Neural progenitor cell (in vitro differentiated cells): ENCODE data around the gene BOLA1. TPM values are rescaled to one million over a fixed set of nuclear protein-coding genes. Genes with fewer than 3 reads are reported as not detected.
A peak's percentile ranks its signal among the peaks of the same experiment; 100 is the strongest.

ENCODE experiments used
- DNase-seq: peaks from one replicate; pipeline ENCODE4 v3.0.0-alpha.2; 2016; ENCODE audit warnings: low spot score
- H2AFZ ChIP-seq: fragments of 200-600 bp; sonication (generic); replicated peaks from 2 replicates; pipeline ENCODE4 v1.6.1; 2016; ENCODE audit warnings: antibody characterized with exemption
- H3F3A ChIP-seq: fragments of 200-600 bp; sonication (generic); 2 replicates; pipeline ENCODE4 v1.6.1; 2016; ENCODE audit warnings: antibody characterized with exemption, low read depth
- H3K27ac ChIP-seq: fragments of 200-600 bp; sonication (generic); 2 replicates; pipeline ENCODE4 v1.5.1; 2016; ENCODE audit warnings: mild to moderate bottlenecking
- H3K27me3 ChIP-seq: fragments of 200-600 bp; sonication (generic); 2 replicates; pipeline ENCODE4 v1.6.1; 2016; ENCODE audit warnings: mild to moderate bottlenecking, moderate library complexity
- H3K36me3 ChIP-seq: fragments of 200-600 bp; sonication (generic); 2 replicates; pipeline ENCODE4 v1.5.1; 2016
- H3K4me1 ChIP-seq: fragments of 200-600 bp; sonication (generic); 2 replicates; pipeline ENCODE4 v1.6.1; 2016; ENCODE audit warnings: mixed run types
- H3K4me2 ChIP-seq: fragments of 200-600 bp; sonication (generic); 2 replicates; pipeline ENCODE4 v1.6.1; 2016
- H3K4me3 ChIP-seq: fragments of 200-600 bp; sonication (generic); 2 replicates; pipeline ENCODE4 v1.5.1; 2016
- H3K79me2 ChIP-seq: fragments of 200-600 bp; sonication (generic); 2 replicates; pipeline ENCODE4 v1.6.1; 2016; ENCODE audit warnings: low read depth
- H3K9ac ChIP-seq: fragments of 200-600 bp; sonication (generic); 2 replicates; pipeline ENCODE4 v1.6.1; 2016
- H3K9me3 ChIP-seq: fragments of 200-600 bp; sonication (generic); 2 replicates; pipeline ENCODE4 v1.5.1; 2016; ENCODE audit warnings: low read depth
- H4K20me1 ChIP-seq: fragments of 200-600 bp; sonication (generic); 2 replicates; pipeline ENCODE4 v1.6.1; 2016; ENCODE audit warnings: low read depth
- H3K27ac Mint-ChIP-seq: 3 replicates; pipeline ENCODE4 v1.8.0; 2021; ENCODE audit warnings: mixed read lengths
- H3K27me3 Mint-ChIP-seq: 2 replicates; pipeline ENCODE4 v1.8.0; 2022; ENCODE audit warnings: low read depth, mild to moderate bottlenecking, inconsistent platforms, moderate library complexity, mixed read lengths; ENCODE audit not compliant: insufficient read depth
- H3K36me3 Mint-ChIP-seq: 3 replicates; pipeline ENCODE4 v1.8.0; 2021; ENCODE audit warnings: mixed read lengths
- H3K4me1 Mint-ChIP-seq: 3 replicates; pipeline ENCODE4 v1.8.0; 2021; ENCODE audit warnings: mixed read lengths
- H3K4me3 Mint-ChIP-seq: 3 replicates; pipeline ENCODE4 v1.8.0; 2021; ENCODE audit warnings: mild to moderate bottlenecking, moderate library complexity, mixed read lengths
- H3K9me3 Mint-ChIP-seq: 3 replicates; pipeline ENCODE4 v1.8.0; 2020; ENCODE audit warnings: mixed read lengths
- EZH2 ChIP-seq: fragments of 200-600 bp; sonication (generic); IDR thresholded peaks from 2 replicates; pipeline ENCODE4 v1.6.1; 2017; ENCODE audit warnings: antibody characterized with exemption, mild to moderate bottlenecking, moderate library complexity
- EZH2phosphoT487 ChIP-seq: fragments of 200-600 bp; sonication (generic); IDR thresholded peaks from 2 replicates; pipeline ENCODE4 v1.6.1; 2017; ENCODE audit warnings: antibody characterized with exemption
- total RNA-seq: library from RNA; depleted of rRNA; stranded (reverse); fragments of >200 nt; gene quantifications from 2 replicates; pipeline ENCODE4 v1.2.3, GENCODE V29; 2015; ENCODE audit warnings: low replicate concordance
- TF ChIP-seq, protein P1 (sequence below): fragments of 200-600 bp; sonication (generic); IDR thresholded peaks from 2 replicates; pipeline ENCODE4 v1.5.1; 2017; ENCODE audit warnings: antibody characterized with exemption, mild to moderate bottlenecking

The BOLA1 gene
- total RNA-seq, 1 donor from 2014 or later = 2.4 TPM

DNA sequence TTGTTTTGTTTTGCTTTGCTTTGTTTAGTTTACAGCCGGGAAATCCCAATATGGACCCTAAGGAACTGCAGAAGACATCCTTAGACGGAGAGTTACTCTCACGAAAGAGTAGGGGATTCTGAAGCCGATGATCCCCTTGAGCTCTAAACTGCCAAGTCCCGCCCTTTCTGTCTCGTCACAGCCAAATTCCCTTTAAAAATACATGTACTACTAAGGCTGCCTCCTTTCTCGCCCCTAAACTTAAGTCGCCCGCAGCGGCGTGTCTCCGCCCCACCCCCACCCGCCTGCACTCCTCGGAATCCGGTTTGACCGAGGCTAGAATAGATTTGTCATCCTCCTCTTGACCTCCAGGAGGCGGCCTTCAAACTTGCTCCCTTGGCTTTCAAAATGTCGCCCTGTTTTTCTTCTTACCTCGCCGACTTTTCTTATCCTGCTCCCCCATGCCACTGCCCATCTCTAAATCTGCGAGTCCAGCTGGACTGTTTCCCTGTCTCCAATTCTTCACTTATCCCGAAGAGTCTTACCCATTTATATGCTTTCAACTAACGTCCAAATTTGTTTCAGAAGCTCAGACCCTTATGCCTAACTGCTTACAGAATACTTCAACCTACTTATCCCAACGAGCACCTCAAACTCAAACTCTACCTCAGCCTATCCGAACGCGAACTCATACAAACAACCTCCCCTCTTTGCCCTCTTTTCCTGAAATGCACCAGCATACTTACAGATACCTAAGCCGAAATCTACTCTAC is 10.9 kb upstream of the BOLA1 start:
- no peaks in the 10 kb centered on the region for H3K36me3 Mint-ChIP-seq
- H3K9me3 Mint-ChIP-seq = no peaks in the 10 kb centered on the region
- H3K4me3 Mint-ChIP-seq = no peak overlapping the region
- H3K9ac ChIP-seq = peak overlapping the region; percentile 65
- peak overlapping the region; percentile 82 for H3K4me3 ChIP-seq
- H3K27me3 Mint-ChIP-seq = no peaks in the 10 kb centered on the region
- H4K20me1 ChIP-seq = peaks cover 26% of the 10 kb centered on the region
- H3K4me1 Mint-ChIP-seq = peaks cover 4% of the 10 kb centered on the region
- no peak overlapping the region for H3K27ac Mint-ChIP-seq
- peaks cover 20% of the 10 kb centered on the region for H3K4me1 ChIP-seq
- peak; percentile 93 for DNase-seq
- peaks cover 54% of the 10 kb centered on the region for H3F3A ChIP-seq
- peak overlapping the region; percentile 88 for H2AFZ ChIP-seq
- no peaks in the 10 kb centered on the region for H3K9me3 ChIP-seq
- no peaks in the 10 kb centered on the region for H3K36me3 ChIP-seq
- TF ChIP-seq, protein P1, sequence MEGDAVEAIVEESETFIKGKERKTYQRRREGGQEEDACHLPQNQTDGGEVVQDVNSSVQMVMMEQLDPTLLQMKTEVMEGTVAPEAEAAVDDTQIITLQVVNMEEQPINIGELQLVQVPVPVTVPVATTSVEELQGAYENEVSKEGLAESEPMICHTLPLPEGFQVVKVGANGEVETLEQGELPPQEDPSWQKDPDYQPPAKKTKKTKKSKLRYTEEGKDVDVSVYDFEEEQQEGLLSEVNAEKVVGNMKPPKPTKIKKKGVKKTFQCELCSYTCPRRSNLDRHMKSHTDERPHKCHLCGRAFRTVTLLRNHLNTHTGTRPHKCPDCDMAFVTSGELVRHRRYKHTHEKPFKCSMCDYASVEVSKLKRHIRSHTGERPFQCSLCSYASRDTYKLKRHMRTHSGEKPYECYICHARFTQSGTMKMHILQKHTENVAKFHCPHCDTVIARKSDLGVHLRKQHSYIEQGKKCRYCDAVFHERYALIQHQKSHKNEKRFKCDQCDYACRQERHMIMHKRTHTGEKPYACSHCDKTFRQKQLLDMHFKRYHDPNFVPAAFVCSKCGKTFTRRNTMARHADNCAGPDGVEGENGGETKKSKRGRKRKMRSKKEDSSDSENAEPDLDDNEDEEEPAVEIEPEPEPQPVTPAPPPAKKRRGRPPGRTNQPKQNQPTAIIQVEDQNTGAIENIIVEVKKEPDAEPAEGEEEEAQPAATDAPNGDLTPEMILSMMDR = peak; percentile 68
- TF ChIP-seq EZH2phosphoT487 = no peak
- H3K4me2 ChIP-seq = peak overlapping the region; percentile 94
- H3K79me2 ChIP-seq = peaks cover 28% of the 10 kb centered on the region
- H3K27me3 ChIP-seq = no peaks in the 10 kb centered on the region
- H3K27ac ChIP-seq = peak overlapping the region; percentile 97

DNA sequence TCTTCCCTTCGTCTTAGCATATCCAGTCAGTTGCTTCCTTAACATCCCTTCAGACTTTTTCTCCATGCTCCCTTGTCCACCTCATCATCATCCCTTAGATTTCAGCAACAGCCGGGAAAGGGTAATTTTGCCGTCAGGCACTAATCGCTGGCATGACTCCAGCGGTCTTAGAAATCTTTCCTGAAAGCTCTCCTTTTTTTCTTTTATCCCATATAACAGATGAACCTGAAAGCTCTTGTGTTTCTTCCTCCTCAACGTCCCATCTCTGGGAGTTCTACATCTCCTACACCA is 10.4 kb upstream of the BOLA1 start:
- Histone ChIP-seq H2AFZ (peak overlapping the region; percentile 88), H3K4me3 (peak overlapping the region; percentile 82), H3K4me2 (peak overlapping the region; percentile 94), H4K20me1 (peaks cover 22% of the 10 kb centered on the region), H3F3A (peaks cover 50% of the 10 kb centered on the region), H3K4me1 (peaks cover 17% of the 10 kb centered on the region), H3K9ac (no peak overlapping the region), H3K27ac (peak overlapping the region; percentile 97), H3K9me3 (no peaks in the 10 kb centered on the region), H3K36me3 (no peaks in the 10 kb centered on the region), H3K27me3 (no peaks in the 10 kb centered on the region), H3K79me2 (peaks cover 23% of the 10 kb centered on the region)
- Mint-ChIP-seq H3K4me3 (no peak overlapping the region), H3K9me3 (no peaks in the 10 kb centered on the region), H3K27me3 (no peaks in the 10 kb centered on the region), H3K27ac (no peak overlapping the region), H3K36me3 (no peaks in the 10 kb centered on the region), H3K4me1 (peaks cover 4% of the 10 kb centered on the region)
- DNase-seq = peak; percentile 11
- TF ChIP-seq, protein P1 = no peak
- TF ChIP-seq EZH2phosphoT487 = no peak

DNA sequence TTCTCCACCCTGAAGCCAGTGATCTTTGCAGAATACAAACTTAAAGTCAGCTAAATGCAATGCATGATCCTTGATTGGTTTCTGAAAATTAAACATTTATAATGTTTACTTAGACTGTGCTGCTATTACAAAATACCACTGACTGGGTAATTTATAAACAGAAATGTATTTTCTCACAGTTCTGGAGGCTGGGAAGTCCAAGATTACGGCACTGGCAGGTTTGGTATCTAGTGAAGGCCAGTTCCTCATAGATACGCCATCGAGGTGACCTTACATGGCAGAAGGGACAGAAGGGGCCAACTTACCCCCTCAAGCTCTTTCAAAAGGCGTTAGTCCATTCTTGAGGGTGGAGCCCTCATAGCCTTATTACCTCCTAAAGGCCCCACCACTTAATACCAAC is 2.8 kb upstream of the BOLA1 start:
- DNase-seq = no peak
- H3K27ac ChIP-seq = no peak overlapping the region
- H4K20me1 ChIP-seq = no peaks in the 10 kb centered on the region
- H2AFZ ChIP-seq = no peak overlapping the region
- peaks cover 13% of the 10 kb centered on the region for H3K4me1 Mint-ChIP-seq
- no peaks in the 10 kb centered on the region for H3K9me3 ChIP-seq
- H3K9ac ChIP-seq = no peak overlapping the region
- H3K9me3 Mint-ChIP-seq = peaks cover 3% of the 10 kb centered on the region
- no peaks in the 10 kb centered on the region for H3F3A ChIP-seq
- H3K4me3 Mint-ChIP-seq = no peak overlapping the region
- H3K27ac Mint-ChIP-seq = peak overlapping the region; percentile 7
- H3K36me3 ChIP-seq = no peaks in the 10 kb centered on the region
- TF ChIP-seq EZH2 = no peak
- no peak overlapping the region for H3K4me3 ChIP-seq
- H3K27me3 ChIP-seq = no peaks in the 10 kb centered on the region
- H3K36me3 Mint-ChIP-seq = peaks cover 3% of the 10 kb centered on the region
- no peaks in the 10 kb centered on the region for H3K27me3 Mint-ChIP-seq
- no peak overlapping the region for H3K4me2 ChIP-seq
- no peaks in the 10 kb centered on the region for H3K79me2 ChIP-seq
- H3K4me1 ChIP-seq = no peaks in the 10 kb centered on the region

DNA sequence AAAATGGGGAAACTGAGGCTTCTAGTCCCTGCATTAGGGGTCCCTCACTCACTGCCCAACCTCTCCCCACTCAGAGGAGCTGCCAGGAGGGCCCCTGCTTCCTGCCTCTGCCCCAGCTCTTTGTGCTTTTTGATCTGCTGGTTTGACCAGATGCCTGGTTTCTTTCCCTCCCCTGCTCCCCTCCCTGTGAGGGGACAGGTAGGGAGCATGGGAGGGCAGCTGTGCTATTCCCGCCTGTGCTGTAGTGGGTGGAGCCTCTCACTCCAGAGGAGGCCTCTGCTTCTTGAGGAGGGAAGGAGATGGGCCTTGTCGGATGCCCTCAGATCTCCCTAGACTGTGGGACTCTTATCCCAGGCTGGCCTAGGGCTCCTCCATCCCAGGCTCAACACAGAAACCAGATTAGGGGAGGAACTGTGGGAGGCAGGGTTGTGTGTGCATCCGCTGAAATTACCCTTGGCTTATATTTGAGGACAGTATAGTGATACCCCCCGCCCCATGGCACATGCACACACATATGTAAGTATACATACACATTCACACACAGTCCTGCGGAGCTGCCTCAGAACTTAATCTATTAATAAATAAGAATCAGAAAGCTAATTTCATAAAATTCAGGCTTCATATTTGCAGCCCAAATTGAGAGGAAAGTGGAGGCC is 4.6 kb downstream of the BOLA1 start:
- Mint-ChIP-seq H3K27me3 (peaks cover 7% of the 10 kb centered on the region), H3K4me1 (peaks cover 12% of the 10 kb centered on the region), H3K36me3 (peaks cover 22% of the 10 kb centered on the region), H3K27ac (peak overlapping the region; percentile 4), H3K9me3 (peaks cover 3% of the 10 kb centered on the region), H3K4me3 (no peak overlapping the region)
- H3K4me3 ChIP-seq = no peak overlapping the region
- H3F3A ChIP-seq = no peaks in the 10 kb centered on the region
- no peak overlapping the region for H2AFZ ChIP-seq
- H3K4me2 ChIP-seq = no peak overlapping the region
- no peaks in the 10 kb centered on the region for H3K4me1 ChIP-seq
- no peak overlapping the region for H3K9ac ChIP-seq
- H3K36me3 ChIP-seq = no peaks in the 10 kb centered on the region
- TF ChIP-seq EZH2phosphoT487 (no peak), EZH2 (no peak)
- TF ChIP-seq, protein P1 = no peak
- no peak overlapping the region for H3K27ac ChIP-seq
- H3K79me2 ChIP-seq = no peaks in the 10 kb centered on the region
- H4K20me1 ChIP-seq = no peaks in the 10 kb centered on the region
- H3K9me3 ChIP-seq = no peaks in the 10 kb centered on the region
- no peaks in the 10 kb centered on the region for H3K27me3 ChIP-seq
- DNase-seq = no peak
